HG02642 (cell line): ENCODE measurements around the gene BTBD7.
"Not testable (repeated sequence)": the region's sequence is repeated elsewhere in the genome, so short reads cannot be mapped to it uniquely, and the experiment has no call there.

Experiments used
- ATAC-seq: cut with Tn5 transposase; IDR thresholded peaks from one replicate; pipeline ENCODE4 v1.9.1; 2021; ENCODE audit warnings: mild to moderate bottlenecking; ENCODE audit not compliant: unreplicated experiment, poor library complexity

The BTBD7 gene, protein sequence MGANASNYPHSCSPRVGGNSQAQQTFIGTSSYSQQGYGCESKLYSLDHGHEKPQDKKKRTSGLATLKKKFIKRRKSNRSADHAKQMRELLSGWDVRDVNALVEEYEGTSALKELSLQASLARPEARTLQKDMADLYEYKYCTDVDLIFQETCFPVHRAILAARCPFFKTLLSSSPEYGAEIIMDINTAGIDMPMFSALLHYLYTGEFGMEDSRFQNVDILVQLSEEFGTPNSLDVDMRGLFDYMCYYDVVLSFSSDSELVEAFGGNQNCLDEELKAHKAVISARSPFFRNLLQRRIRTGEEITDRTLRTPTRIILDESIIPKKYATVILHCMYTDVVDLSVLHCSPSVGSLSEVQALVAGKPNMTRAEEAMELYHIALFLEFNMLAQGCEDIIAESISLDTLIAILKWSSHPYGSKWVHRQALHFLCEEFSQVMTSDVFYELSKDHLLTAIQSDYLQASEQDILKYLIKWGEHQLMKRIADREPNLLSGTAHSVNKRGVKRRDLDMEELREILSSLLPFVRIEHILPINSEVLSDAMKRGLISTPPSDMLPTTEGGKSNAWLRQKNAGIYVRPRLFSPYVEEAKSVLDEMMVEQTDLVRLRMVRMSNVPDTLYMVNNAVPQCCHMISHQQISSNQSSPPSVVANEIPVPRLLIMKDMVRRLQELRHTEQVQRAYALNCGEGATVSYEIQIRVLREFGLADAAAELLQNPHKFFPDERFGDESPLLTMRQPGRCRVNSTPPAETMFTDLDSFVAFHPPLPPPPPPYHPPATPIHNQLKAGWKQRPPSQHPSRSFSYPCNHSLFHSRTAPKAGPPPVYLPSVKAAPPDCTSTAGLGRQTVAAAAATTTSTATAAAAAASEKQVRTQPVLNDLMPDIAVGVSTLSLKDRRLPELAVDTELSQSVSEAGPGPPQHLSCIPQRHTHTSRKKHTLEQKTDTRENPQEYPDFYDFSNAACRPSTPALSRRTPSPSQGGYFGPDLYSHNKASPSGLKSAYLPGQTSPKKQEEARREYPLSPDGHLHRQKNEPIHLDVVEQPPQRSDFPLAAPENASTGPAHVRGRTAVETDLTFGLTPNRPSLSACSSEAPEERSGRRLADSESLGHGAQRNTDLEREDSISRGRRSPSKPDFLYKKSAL

DNA sequence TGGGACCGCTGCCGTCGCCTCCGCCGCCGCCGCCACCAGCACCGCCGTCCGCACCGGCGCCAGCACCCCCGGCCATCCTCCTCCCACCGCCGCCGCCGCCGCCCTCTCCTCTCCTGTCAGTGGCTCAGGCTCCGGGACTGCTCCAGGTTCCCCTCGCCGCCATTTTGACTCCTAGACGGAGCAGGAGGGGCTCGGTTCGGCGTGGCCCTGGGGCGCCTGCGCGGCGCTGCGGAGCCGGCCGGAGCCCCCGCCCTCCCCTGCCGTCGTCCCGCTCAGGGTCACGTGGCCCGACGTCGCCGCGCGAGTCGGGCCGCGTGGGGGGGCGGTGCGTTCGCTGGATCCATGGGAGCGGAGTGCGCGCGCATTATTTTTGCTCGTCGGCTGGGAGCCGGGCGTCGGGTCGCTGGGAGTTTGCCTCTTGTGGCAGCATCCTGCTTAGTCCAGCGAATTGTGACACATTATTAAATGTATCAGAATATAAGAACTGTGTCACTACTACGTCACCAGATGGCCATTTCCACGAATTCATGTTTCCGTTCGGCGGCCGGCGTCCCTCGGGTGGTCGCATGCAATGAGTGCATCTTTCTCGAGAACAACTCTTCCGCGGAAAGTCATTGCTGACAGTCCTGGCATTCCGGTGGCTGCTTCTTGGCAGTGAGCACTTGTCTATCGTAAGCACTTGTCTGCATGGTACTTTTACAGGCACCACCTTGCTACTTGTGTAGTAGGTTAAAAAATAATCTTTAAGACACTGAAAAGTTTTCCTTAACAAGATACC, at the start of gene BTBD7:
Gene BTBD7, minus strand, starts transcription at position 184 of the 778 bp plus-strand sequence. CDS start 36,985 bp downstream, outside the sequence.
- peak; percentile 83 for ATAC-seq

DNA sequence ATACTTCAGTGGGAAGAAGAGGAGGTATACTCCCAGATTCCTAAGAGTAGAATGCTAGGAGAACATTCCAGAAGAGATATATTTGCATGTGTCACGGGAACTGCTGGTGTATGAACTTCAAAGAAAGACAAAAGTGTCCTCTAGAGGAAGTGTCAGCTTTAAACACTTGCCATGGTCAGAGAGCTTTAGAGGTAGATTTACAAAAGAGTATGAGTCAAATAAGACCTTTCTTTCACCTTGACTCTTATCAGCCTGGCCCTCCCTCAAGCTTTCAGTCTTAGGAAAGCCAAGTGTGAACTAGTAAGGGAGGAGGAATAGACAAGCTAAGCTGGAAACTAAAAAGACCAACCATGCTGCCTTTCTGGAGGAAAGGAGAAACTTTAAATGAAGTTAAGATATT, 48.8 kb upstream of the BTBD7 start:
- ATAC-seq, result peak; percentile 48

DNA sequence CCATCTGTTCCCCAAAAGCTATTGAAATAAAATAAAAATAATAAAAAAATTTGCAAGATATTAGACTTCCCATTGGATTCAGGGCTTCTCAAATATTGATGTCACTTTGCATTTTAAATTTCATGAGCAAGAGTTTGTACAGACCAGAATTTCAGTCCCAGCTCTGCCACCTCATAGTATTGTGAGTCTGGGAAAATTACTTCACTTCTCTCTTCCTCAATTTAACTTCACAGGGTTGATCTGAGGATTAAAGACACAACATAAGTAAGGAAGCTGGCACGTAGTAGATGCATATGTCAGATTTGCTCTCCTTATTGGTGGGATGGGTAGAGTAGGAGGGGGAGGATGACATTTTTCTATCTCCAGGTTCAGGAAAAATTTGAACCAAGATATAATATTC, 47.0 kb upstream of the BTBD7 start:
- no peak for ATAC-seq

DNA sequence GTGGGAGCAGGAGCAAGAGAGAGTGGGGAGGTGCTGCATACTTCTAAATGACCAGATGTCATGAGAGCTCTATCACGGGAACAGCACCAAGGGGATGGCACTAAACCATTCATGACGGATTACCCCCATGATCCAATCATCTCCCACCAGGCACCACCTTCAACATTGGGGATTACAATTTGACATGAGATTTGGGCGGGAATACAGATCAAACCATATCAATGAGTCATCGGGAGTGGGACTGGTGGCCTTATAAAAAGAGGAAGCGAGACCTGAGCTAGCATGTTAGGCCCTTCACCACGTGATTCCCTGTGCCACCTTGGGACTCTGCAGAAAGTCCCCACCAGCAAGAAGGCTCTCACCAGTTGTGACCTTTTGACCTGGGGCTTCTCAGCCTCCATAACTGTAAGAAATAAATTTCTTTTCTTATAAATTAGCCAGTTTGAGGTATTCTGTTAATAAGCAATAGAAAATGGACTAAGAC, 42.9 kb upstream of the BTBD7 start:
- peak; percentile 95 for ATAC-seq

DNA sequence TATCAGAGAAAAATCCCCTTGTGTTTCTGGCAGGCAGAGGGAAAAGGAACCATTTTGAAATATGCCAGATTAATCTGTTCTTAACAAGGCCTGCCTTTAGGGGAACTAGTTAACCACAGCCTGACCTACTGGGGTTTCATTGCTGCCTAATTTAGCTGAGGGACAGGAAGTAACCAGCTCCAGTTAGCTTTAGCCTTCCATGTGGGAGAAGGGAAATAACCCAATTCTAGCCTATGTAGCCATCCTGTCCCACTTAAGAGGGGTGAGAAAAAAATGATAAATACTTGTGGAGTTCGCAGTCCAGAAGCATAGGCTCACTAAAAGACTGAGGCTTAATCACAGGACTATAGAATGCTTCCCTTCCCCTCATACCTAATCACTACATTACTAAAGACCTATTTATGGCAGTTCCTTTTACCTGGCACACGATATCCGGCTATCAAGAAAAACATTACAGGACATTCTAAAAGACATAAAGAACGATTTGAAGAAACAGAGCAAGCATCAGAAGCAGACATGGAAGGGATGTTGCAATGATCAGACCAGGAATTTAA, 37.0 kb upstream of the BTBD7 start:
- peak; percentile 87 for ATAC-seq

DNA sequence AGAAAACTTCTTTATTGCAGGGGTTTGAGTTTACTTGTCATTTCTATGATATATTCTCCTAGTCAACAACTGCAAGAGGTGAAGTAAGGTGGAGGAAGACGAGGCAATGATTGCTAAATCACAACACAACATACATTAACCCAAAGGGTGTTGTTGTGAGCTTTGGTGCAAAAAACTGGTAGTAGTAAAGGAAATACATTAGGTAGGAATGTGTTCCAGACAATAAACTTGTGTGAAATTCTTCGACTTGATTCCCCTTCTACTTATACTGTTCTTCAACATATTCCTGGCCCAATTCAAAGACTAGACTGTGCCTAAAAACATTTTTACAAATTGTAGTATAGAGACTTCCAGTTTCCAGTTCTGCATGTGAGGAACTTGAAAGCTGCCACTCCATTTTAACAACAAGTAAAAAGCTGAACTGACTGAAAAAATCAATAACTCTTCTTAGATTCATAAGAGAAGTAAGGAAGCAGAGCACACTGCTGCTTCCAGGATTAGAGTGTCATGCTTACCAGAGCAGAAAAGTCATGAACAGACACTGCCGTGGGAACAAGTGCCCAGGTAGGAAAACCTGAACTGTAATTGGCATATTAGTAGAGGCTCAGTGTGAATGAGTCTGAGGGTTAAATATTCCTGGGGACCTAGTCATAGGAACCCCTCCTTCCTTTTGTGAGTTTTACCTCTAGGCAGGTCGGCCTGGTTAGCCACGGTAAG, 36.3 kb upstream of the BTBD7 start:
- ATAC-seq, result no peak

DNA sequence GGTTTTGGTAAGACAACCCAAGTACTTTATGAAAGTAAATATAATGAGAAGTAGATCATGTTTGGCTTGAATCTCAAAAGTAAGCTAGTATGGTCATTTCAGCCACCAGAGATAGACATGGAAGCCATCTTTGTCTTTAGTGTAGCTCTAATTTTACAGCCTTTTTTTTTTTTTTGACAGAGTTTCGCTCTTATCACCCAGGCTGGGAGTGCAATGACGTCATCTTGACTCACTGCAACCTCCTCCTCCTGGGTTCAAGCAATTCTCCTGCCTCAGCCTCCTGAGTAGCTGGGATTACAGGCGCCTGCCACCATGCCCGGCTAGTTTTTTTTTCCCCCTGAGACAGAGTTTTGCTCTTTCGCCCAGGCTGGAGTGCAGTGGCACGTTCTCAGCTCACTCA, 22.0 kb upstream of the BTBD7 start:
- not testable (repeated sequence) for ATAC-seq

DNA sequence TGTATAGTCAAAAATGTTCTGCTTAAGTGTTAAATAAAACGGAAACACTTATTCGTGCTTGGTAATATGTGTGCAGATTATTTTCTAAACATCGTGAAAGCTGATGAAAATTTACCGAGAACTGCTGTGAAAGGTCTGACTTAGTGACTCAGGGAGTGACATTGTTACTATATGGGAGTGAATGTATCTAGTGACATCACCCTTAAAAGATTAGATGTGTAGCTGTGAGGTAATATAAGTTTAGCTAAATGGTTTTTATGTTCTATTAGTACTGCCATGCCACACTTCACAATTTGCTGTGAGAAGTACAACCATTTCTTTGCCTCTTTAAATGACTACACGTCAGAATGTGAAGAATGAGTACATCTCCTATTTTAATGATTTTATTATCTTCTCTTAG, 15.5 kb upstream of the BTBD7 start:
- ATAC-seq, result no peak

DNA sequence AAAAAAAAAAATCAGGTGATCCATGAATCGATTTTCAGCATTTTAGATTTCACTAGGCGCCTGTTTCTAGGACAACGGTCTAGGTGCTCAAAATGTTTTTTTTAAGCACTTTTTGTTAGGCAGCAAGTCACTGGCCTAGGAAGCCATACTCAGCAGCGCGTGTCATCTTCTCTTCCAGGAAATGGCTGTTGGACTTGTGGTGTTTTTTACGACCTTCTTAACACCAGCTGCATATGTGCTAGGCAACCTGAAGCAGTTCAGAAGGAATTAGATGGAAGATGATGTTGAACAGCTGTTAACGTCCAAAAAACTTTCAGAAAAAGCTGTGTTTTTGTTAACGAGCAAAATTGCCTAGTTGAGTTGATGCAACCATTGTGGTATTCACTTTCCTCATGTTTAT, 15.0 kb upstream of the BTBD7 start:
- ATAC-seq, result no peak

DNA sequence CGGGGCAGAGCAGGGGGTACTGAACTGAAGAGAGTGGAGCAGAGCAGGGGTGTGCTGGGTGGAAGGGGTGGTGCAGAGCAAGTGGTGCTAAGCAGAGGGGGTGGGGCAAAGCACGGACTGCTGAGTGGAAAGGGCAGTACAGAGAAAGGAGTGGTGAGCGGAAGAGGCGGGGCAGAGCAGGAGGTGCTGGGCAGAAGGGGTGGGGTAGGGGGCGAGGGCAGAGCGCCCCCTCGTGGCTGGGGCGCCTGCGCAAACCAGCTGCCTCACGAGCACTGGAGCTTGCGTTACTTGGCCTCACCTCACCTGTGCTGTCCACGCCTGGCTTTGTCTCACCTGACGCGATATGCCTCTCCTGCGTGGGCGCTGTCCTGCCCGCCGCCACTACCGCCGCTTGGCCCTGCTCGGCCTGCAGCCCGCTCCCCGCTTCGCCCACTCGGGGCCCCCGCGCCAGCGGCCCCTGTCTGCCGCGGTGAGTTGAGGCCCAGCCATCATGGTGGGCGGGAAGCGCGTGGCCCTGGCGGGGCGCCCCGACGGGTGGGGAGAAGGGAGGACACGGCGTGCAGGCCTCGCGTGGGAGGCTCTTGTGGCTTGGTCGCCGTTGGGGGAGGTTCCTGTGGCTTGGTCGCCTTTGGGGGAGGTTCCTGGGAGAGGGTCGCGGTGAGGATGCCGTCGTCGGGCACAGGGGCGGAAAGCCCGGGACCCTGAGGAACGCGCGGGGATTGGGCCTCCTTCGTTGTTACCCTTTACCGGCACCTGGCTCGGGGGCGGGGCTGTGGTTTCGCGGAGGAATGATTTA, 14.3 kb upstream of the BTBD7 start, which contains the start of gene COX8C:
Gene COX8C, plus strand, starts transcription at position 257 of the 796 bp plus-strand sequence. Its CDS starts 87 bp downstream, at position 344.
- ATAC-seq, result no peak

DNA sequence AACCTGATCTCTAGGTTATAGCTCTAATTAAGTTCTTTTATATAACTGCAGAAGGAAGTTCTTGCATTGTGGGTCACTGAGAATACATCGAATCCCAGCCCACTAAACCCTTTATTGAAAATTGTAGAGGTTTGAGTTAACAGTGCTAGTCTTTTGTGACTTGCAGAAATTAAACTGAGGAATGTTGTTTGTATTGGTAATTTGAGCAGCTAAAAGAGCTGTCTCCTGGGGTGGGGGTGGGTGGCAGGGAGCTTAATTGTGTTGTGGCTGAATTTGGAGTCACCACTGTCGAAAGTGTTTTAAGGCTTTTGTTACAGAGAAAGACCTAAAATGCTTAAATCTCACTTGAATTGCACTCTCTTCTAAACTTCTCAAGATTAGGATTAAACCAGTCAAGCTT, 11.0 kb upstream of the BTBD7 start:
- no peak for ATAC-seq

DNA sequence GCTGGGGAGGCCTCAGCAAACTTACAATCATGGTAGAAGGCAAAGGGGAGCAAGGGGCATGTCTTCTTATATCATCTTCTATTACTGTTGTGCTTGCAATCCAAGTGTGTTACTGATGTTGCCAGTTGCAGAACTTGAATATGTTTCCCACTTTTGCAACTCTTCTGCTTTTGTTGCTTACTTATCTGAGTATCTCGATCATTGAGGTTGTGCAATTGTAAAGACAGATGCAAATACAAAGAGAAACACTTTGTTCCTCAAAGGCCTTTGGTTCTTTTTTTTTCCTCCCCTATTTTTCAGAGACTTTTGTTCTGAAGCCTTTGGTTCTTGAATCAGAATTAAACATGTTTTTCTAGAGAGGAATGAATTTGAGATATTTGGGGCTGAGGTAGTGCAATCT, 10.4 kb upstream of the BTBD7 start:
- ATAC-seq, result no peak

DNA sequence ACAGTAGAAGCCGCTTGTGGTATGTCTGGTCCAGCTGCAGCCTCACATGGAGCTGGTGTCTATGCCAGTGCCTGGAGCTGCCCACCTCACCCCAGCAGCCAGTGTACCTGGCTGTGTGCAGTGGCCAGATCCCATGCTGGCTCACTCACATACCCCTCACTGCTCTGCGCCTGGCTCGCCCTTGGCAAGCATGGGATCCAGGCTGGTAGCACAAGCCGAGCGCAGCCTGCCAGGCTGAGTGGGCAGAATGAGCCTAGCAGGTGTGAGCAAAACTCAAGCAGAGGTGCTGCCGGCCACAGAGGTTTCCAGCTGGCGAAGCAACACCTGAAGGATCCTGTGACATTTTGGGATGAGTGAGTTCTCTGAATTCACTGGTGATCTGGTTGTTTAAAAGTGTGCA, 5.0 kb upstream of the BTBD7 start:
- ATAC-seq, result no peak

DNA sequence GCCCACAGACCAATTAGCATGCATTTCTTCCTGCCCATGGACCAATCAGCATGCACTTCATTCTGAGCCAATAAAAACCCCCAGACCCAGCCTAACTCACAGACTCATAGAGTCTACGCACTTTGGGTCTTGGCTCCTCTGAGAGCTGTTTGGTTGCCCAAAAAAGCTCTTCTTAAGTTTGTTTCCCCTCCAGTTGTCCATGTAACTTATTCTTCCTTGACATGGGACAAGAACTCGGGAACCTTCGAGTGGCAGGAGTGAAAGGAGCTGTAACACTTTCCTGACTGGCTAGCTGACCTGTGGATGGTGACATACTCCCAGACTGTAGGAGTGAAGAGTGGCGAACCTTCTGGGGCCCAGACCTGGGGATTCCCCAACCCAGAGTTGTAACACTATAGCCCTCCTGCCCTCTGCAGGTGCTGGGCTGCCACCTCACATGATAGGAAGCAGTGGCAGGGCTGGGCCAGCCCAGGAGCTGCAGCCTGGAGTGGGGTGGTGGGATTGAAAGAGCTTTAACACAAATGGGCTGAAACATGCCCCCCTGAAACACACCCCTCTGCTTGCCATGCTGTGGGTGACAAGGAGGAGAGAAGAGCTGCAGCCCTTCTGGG, 4.4 kb upstream of the BTBD7 start:
- ATAC-seq, result no peak

DNA sequence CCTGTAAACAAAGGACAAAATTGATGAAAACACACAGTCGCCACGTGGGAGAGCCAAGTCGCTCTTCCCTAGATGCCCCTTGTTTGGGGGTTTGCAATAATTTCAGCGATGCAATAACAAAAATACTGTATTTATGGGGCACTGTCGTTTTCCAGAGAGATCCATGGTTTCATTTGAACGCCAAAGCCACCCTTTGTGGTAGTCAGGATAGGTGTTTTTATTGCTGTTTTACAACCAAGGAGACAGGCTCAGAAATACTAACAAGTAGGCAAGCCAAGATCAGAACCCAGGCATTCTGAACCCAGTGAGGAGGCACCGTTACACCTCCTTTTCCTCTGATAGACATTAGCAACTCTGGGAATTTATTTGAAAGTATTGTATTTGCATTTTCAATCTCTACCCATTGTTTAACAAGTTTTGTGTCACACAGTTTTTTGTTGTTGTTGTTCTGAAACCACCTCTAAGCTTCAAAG, 831 bp upstream of the BTBD7 start:
- no peak for ATAC-seq

DNA sequence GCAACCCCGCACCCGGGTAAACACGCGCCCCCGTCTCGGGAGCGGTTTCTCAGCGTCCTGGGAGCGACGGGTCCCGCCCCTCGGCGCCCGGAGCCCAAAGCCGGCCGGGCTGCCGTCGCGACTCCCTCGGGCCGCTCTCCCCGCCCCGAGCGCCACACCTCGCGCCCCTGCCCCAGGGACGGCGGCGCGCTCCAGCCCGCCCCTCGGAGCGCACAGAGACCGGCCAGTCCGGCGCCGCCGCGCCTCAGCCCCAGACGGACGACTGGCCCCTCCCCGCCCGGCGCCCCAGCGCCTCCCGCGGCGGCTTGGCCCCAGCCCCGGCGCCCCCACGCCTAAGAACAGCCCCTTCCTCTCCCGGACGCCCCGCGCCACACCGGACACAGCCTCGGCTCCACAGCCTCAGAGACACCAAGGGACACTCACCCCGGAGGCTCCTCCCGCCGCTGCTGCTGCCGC, 411 bp downstream of the BTBD7 start:
- peak; percentile 69 for ATAC-seq

DNA sequence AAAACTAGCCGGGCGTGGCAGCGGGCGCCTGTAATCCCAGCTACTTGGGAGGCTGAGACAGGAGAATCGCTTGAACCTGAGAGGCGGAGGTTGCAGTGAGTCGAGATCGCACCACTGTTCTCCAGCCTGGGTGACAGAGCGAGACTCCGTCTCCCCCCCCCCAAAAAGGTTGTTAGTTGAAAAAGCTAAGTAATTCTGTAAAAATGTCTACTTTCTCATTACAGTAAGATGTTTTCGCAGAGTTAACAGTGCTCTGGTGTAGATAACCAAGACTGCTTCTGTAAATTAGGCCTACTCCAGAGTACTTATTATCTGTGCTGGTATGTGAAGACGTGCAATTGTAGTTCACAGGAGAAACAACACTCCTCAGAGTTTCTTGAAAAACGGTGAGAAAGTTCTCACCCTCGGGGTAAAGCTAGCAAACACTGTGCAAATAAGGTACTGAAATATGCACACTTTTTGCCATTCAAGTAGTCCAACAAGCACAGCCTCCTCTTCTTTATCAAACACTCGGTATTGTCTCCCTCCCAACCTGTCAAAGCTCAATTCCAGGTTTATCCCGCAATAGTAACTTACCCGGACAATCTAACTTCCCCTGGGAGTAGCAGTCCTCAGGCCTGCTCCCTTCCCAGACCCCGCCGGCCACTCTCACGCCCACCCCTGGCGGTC, 974 bp downstream of the BTBD7 start:
- no peak for ATAC-seq
